ENCODE results near the gene PWP1.

PWP1 gene

GRCh38 chr12:107650977-107651376 is 34.6 kb upstream of the PWP1 start:
- no peak for TF ChIP-seq CTCF (IDR thresholded peaks at IDR 0.05; ENCODE audit: control insufficient read depth, insufficient read depth, low read depth, low read length, missing control alignments)
- H3K4me3 ChIP-seq (ENCODE audit: control insufficient read depth, low read depth, low read length): no peak overlapping the region
- no peak for DNase-seq (ENCODE audit: low read depth)

GRCh38 chr12:107651571-107652449 is 33.8 kb upstream of the PWP1 start:
- no peak for TF ChIP-seq CTCF (IDR thresholded peaks at IDR 0.05; ENCODE audit: control insufficient read depth, insufficient read depth, low read depth, low read length, missing control alignments)
- DNase-seq (ENCODE audit: low read depth): no peak

GRCh38 chr12:107653519-107653918 is 32.1 kb upstream of the PWP1 start:
- DNase-seq (ENCODE audit: low read depth): no peak
- no peak overlapping the region for H3K4me3 ChIP-seq (ENCODE audit: control insufficient read depth, low read depth, low read length)
- no peak for TF ChIP-seq CTCF (IDR thresholded peaks at IDR 0.05; ENCODE audit: control insufficient read depth, insufficient read depth, low read depth, low read length, missing control alignments)

More at GRCh38 chr12:107651571-107652449, 33.8 kb upstream of the PWP1 start:
- no peak overlapping the region for H3K4me3 ChIP-seq (ENCODE audit: control insufficient read depth, low read depth, low read length)

- no peak for DNase-seq (ENCODE audit: low read depth)
- TF ChIP-seq CTCF (IDR thresholded peaks at IDR 0.05; ENCODE audit: control insufficient read depth, insufficient read depth, low read depth, low read length, missing control alignments): no peak
- no peak overlapping the region for H3K4me3 ChIP-seq (ENCODE audit: control insufficient read depth, low read depth, low read length)
These were observed 30.7 kb upstream of the PWP1 start for GRCh38 chr12:107654873-107655272.

GRCh38 chr12:107655281-107656065 is 30.1 kb upstream of the PWP1 start:
- no peak for TF ChIP-seq CTCF (IDR thresholded peaks at IDR 0.05; ENCODE audit: control insufficient read depth, insufficient read depth, low read depth, low read length, missing control alignments)
- DNase-seq (ENCODE audit: low read depth): no peak
- no peak overlapping the region for H3K4me3 ChIP-seq (ENCODE audit: control insufficient read depth, low read depth, low read length)

GRCh38 chr12:107656302-107656701 is 29.3 kb upstream of the PWP1 start:
- no peak for DNase-seq (ENCODE audit: low read depth)
- no peak overlapping the region for H3K4me3 ChIP-seq (ENCODE audit: control insufficient read depth, low read depth, low read length)
- no peak for TF ChIP-seq CTCF (IDR thresholded peaks at IDR 0.05; ENCODE audit: control insufficient read depth, insufficient read depth, low read depth, low read length, missing control alignments)

Measured in AG09309 (cell line).